Umbilical cord (tissue), 2 donors: ENCODE measurements around the gene PLPPR3. TPM values are rescaled to one million over a fixed set of nuclear protein-coding genes. Genes with fewer than 3 reads are reported as not detected.
A peak's percentile ranks its signal among the peaks of the same experiment; 100 is the strongest.

Experiments used
- DNase-seq: peaks from one replicate; pipeline ENCODE4 v3.0.0-alpha.2; 2015; ENCODE audit warnings: low spot score
- total RNA-seq: library from RNA; depleted of rRNA; stranded (reverse); fragments of >200 nt; gene quantifications from one replicate; pipeline ENCODE4 v1.2.3, GENCODE V29; 2014; ENCODE audit warnings: low replicate concordance; ENCODE audit not compliant: insufficient read depth

Gene PLPPR3
- not detected for total RNA-seq

GRCh38 chr19:821825-822503 is at the start of gene PLPPR3:
PLPPR3 (minus strand) TSS chr19:821955; CDS start chr19:821559, 396 bp downstream.
- DNase-seq: no peak

GRCh38 chr19:870963-871401 is 49.2 kb upstream of the PLPPR3 start:
- no peak for DNase-seq

- DNase-seq: no peak
Measured at GRCh38 chr19:870314-870713, 48.6 kb upstream of the PLPPR3 start.

- DNase-seq: peak; percentile 72
Measured at GRCh38 chr19:869245-870177, 47.8 kb upstream of the PLPPR3 start.

GRCh38 chr19:868458-869244 is 46.9 kb upstream of the PLPPR3 start:
- DNase-seq: no peak

GRCh38 chr19:867855-868457 is 46.2 kb upstream of the PLPPR3 start:
- no peak for DNase-seq

GRCh38 chr19:867301-867793 is 45.6 kb upstream of the PLPPR3 start:
- no peak for DNase-seq

- DNase-seq: no peak
Measured at GRCh38 chr19:866769-867300, 45.1 kb upstream of the PLPPR3 start.

GRCh38 chr19:863315-863620 is 41.5 kb upstream of the PLPPR3 start:
- no peak for DNase-seq

GRCh38 chr19:862581-863314 is 41.0 kb upstream of the PLPPR3 start:
- no peak for DNase-seq

GRCh38 chr19:861756-862580 is 40.2 kb upstream of the PLPPR3 start:
- DNase-seq: no peak

GRCh38 chr19:861141-861755 is 39.5 kb upstream of the PLPPR3 start:
- no peak for DNase-seq

- DNase-seq: peak; percentile 33
Measured at GRCh38 chr19:858868-859843, 37.4 kb upstream of the PLPPR3 start, which contains the start of gene CFD. CFD (plus strand) TSS chr19:859664; CDS start chr19:859690, 26 bp downstream.

GRCh38 chr19:858284-858683 is 36.5 kb upstream of the PLPPR3 start:
- no peak for DNase-seq

- DNase-seq: no peak
Measured at GRCh38 chr19:855566-856120, 33.9 kb upstream of the PLPPR3 start.

- DNase-seq: no peak
Measured at GRCh38 chr19:855142-855541, 33.4 kb upstream of the PLPPR3 start.

GRCh38 chr19:854549-854948 is 32.8 kb upstream of the PLPPR3 start:
- no peak for DNase-seq
